NCI-H1930 (cell line): Measurements from ENCODE around the gene PIH1D1.
"Not testable (repeated sequence)": the region's sequence is repeated elsewhere in the genome, so short reads cannot be mapped to it uniquely, and the experiment has no call there.

Source experiments
- DNase-seq, 2 experiments: peaks; one replicate each; lab custom pipeline; 2025; lab: John Stamatoyannopoulos, UW

PIH1D1 gene

GRCh38 chr19:49481020-49481683, 29.5 kb upstream of the PIH1D1 start:
- DNase-seq: no peak

DNA sequence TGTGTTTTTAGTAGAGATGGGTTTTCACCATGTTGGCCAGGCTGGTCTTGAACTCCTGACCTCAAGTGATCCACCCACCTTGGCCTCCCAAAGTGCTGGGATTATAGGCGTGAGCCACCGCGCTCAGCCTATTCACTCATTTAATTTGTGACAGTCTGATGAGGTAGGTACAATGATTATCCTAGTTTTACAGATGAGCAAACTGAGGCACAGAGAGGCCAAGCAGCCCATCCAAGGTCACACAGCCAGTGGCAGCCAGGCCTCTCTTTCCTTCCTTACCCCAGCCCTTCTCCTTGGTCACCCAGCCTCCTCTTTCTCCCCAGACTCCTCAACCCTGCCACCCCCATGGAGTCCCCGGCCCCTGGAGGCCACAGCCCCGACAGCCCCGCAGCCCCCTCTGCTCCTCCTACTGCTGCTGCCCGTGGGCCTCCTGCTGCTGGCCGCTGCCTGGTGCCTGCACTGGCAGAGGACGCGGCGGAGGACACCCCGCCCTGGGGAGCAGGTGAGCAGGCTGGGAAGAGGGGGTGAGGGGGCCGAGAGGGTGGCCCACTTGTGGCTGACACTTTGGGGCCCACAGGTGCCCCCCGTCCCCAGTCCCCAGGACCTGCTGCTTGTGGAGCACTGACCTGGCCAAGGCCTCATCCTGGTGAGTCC, 28.5 kb upstream of the PIH1D1 start:
- no peak for DNase-seq

- DNase-seq: peak; percentile 54 to 78
Measured at GRCh38 chr19:49475995-49476880, 24.6 kb upstream of the PIH1D1 start.

- no peak for DNase-seq
Measured at GRCh38 chr19:49475191-49475917, 23.7 kb upstream of the PIH1D1 start.

- DNase-seq: no peak
Measured at GRCh38 chr19:49474542-49474924, 22.9 kb upstream of the PIH1D1 start.

- DNase-seq: peak; percentile 46 to 82
Measured at GRCh38 chr19:49473868-49474541, 22.4 kb upstream of the PIH1D1 start, which contains the start of gene FLT3LG. TSS of gene FLT3LG (plus strand) at chr19:49474215. CDS start at chr19:49474640, 425 bp downstream.

DNA sequence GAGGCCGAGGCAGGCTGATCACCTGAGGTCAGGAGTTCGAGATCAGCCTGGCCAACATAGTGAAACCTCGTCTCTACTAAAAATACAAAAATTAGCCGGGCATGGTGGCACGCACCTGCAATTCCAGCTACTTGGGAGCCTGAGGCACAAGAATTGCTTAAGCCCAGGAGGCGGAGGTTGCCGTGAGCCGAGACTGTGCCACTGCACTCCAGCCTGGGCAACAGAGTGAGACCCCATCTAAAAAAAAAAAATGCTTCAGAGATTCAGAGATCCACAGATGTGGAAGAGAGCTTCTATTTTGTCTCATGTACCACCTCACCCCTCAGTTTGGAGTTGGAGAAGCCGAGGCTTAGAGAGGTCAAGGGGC, 21.9 kb upstream of the PIH1D1 start:
- not testable (repeated sequence) for DNase-seq

- no peak for DNase-seq
Measured at GRCh38 chr19:49472936-49473335, 21.3 kb upstream of the PIH1D1 start.

DNA sequence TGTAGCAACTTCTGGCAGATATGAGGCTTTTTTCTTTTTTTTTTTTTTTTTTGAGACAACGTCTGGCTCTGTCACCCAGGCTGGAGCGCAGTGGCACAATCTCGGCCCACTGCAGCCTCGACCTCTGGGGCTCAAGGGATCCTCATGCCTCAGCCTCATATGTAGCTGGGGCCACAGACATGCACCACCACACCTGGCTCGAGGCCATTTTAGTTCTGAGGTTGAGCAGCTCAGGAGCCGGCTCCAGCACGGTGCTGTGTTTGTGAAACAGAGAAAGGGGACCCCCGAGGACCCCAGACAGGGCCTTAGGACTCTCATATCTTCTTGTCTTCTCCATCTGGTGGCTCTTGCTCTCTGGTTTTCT, 19.0 kb upstream of the PIH1D1 start:
- no peak for DNase-seq

DNA sequence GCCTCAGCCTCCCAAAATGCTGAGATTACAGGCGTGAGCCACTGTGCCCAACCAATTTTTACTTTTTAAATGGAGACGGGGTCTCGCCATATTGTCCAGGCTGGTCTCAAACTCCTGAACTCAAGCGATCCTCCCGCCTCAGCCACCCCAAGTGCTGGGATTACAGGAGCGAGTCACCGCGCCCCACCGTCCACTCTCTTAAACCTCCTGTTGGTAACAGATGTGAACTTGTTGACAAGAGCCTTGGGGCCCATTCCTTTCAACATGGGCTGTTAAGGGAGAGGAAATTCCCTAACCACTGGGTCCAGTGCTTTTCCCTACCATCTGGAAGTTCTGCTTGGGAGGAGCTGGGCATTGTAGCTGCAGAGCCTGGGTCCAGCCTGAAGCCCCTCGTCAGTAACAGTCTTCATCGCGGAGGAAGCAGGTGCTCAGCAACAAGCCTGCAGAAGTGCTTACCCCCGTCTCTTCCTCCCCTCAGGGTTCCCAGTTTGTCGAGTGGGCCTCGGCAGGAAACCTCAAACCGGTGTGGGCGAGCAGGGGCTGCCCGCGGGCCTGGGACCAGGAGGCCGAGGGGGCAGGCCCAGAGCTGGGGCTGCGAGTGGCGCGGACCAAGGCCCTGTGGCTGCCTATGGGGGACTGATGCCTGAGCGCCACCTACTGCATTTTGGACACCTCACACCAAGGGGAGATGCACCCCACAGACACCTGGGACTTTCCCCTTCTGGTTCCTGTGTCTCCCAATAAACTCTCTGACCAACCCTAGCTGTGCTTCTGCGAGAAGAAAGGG, 18.4 kb upstream of the PIH1D1 start:
- DNase-seq: no peak

- peak in 1 of 2 experiments; percentile 25 for DNase-seq
Measured at GRCh38 chr19:49468746-49469447, 17.3 kb upstream of the PIH1D1 start.

GRCh38 chr19:49468199-49468598, 16.6 kb upstream of the PIH1D1 start:
- DNase-seq: no peak

DNA sequence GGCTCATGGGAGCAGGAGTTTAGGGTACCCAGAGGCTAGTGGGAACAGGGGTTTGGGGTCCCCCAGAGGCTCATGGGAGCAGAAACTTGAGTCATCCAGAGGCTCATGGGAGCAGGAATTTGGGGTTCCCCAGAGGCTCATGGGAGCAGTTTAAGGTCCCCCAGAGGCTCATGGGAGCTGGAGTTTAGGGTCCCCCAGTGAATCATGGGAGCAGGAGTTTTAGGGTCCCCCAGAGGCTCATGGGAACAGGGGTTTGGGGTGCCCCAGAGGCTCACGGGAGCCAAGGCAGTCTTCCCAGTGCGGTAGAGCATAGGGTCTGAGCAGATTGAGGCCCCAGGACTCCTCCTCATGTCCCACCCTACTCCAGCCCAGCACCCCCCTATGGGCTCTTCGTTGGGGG, 13.8 kb upstream of the PIH1D1 start:
- DNase-seq: no peak

GRCh38 chr19:49463960-49464740, 12.5 kb upstream of the PIH1D1 start:
- DNase-seq: no peak

DNA sequence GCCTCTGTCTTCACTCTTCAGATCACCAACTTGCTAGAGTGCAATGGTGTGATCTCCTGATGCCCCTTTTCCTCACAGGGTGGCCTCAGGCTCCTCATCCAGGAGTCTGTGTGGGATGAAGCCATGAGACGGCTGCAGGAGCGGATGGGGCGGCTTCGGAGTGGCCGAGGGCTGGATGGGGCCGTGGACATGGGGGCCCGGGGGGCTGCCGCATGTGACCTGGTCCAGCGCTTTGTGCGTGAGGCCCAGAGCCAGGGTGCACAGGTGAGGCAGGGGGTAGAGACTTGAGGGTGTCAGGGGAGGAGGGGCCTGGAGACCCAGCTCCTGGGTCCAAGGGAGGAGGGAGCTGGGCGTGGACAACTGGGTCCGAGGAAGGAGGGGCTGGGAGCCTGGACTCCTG, 10.9 kb upstream of the PIH1D1 start:
- DNase-seq: no peak

- DNase-seq: no peak
Measured at GRCh38 chr19:49461656-49462055, 10.0 kb upstream of the PIH1D1 start.

DNA sequence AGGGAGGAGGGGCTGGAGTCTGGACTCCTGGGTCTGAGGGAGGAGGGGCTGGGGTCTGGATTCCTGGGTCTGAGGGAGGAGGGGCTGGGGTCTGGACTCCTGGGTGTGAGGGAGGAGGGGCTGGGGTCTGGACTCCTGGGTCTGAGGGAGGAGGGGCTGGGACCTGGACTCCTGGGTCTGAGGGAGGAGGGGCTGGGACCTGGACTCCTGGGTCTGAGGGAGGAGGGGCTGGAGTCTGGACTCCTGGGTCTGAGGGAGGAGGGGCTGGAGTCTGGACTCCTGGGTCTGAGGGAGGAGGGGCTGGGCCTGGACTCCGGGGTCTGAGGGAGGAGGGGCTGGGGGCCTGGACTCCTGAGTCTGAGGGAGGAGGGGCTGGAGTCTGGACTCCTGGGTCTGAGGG, 9.5 kb upstream of the PIH1D1 start:
- DNase-seq: not testable (repeated sequence)

DNA sequence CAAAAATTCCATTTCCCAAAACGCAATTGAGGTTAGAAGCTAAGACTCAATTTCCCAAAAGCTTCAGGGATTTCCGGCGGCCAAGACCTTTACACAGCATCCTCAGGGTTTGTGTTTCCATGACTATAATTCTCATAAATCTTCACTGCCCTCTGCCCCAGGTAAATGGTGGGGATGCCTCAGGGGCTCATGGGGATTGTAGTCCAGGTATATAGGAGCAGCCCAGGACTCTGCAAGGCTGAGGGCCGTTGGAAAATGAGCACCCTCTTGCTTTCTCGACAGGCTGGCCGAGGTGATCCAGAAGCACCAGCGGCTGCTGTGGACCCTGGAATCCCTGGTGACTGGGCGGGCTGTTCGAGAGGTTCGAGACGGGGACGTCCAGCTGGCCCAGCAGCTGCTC, 7.8 kb upstream of the PIH1D1 start:
- DNase-seq: no peak

- no peak for DNase-seq
Measured at GRCh38 chr19:49458567-49458903, 6.9 kb upstream of the PIH1D1 start.

- DNase-seq: no peak
Measured at GRCh38 chr19:49456326-49456725, 4.7 kb upstream of the PIH1D1 start.
